ENCODE measurements around the gene ZNF346. TPM values are rescaled to one million over a fixed set of nuclear protein-coding genes. Genes with fewer than 3 reads are reported as not detected.

ZNF346 gene
- total and polyA plus RNA-seq, 2 donors from 2014 or later, result 9.5 to 19.2 TPM

- no peaks in the 10 kb centered on the region for H3K27me3 ChIP-seq (ENCODE audit: control insufficient read depth, insufficient read depth, low read length)
- FAIRE-seq (no peak), DNase-seq (no peak)
- no peak for TF ChIP-seq CTCF (IDR thresholded peaks at IDR 0.05; ENCODE audit: borderline replicate concordance, extremely low read depth, insufficient read depth)
- intact Hi-C loops (cut with DNase I), result no loop called here
- H3K36me3 ChIP-seq (ENCODE audit: control insufficient read depth in 2 of 3, insufficient read depth in 3 of 3, low read length in 3 of 3), result peaks cover 0 to 3% (median 0%) of the 10 kb centered on the region in 3 donors
- H3K4me1 ChIP-seq (ENCODE audit: control insufficient read depth in 2 of 3, insufficient read depth in 2 of 3, low read depth in 1 of 3, low read length in 3 of 3), result peaks cover 2 to 32% (median 9%) of the 10 kb centered on the region in 3 donors
- H3K9me3 ChIP-seq (ENCODE audit: control insufficient read depth in 2 of 3, insufficient read depth in 1 of 3, low read length in 3 of 3), result no peaks in the 10 kb centered on the region
- H3K27ac ChIP-seq (ENCODE audit: low read depth in 2 of 2, low read length in 2 of 2), result no peak overlapping the region
- H3K9ac ChIP-seq (ENCODE audit: low read length in 3 of 3), result no peak overlapping the region
- H3K4me3 ChIP-seq (ENCODE audit: low read length in 3 of 3), result no peak overlapping the region
These were observed 71.3 kb downstream of the ZNF346 start for GRCh38 chr5:177093803-177094202.

DNA sequence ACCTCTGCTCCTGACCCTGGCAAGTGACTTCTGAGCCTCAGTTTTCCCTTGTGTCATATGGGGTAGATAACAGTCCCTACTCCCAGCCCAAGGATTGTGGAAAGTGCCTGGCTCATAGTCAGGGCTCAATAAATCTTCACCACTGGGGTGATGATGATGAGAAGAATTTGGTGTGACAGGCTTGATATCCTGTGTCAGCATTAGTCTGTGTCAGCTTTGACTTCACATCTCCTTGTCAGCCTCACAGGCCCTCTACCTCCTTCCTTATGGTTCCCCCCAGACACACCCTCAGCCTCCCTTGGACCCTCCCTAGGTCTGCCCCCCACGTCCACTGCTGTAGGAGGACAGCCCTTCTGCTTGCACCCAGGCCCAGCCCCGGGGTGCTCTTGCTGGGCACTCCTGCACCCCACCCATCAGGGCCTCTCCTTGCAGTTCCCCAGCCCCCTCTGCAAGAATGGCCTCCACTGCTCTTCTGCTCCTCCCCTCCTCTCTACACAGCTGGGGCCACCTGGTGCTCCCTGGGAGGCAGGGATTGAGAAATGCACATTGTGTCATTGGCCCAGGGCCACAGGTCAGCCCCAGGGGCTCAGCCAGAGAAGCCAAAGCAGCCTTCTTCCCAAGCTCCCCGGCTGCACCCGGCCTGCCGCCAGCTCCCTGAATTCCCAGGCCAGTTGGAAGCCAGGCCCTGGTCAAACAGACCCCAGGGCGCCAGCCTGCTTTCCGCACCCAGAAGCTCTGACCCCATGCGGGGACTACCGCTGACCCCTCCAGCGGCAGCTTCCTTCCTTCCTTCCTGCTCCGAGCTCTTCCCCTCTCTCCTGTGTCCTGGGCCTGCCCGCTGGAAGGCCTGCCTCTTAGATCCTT is 72.0 kb downstream of the ZNF346 start:
- no peak for TF ChIP-seq CTCF (IDR thresholded peaks at IDR 0.05; ENCODE audit: borderline replicate concordance, extremely low read depth, insufficient read depth)
- Histone ChIP-seq H3K36me3 (ENCODE audit: control insufficient read depth in 2 of 3, insufficient read depth in 3 of 3, low read length in 3 of 3) (peaks cover 0 to 3% (median 0%) of the 10 kb centered on the region in 3 donors), H3K27ac (ENCODE audit: low read depth in 2 of 2, low read length in 2 of 2) (peak overlapping the region in 1 of 2 donors; percentile 41), H3K4me1 (ENCODE audit: control insufficient read depth in 2 of 3, insufficient read depth in 2 of 3, low read depth in 1 of 3, low read length in 3 of 3) (peaks cover 0 to 28% (median 4%) of the 10 kb centered on the region in 3 donors), H3K4me3 (ENCODE audit: low read length in 3 of 3) (no peak overlapping the region), H3K9me3 (ENCODE audit: control insufficient read depth in 2 of 3, insufficient read depth in 1 of 3, low read length in 3 of 3) (no peaks in the 10 kb centered on the region), H3K9ac (ENCODE audit: low read length in 3 of 3) (no peak overlapping the region), H3K27me3 (ENCODE audit: control insufficient read depth, insufficient read depth, low read length) (no peaks in the 10 kb centered on the region)
- DNase-seq (peak; percentile 69 to 93 (median 77)), FAIRE-seq (no peak)
- intact Hi-C loops (cut with DNase I), result no loop called here

DNA sequence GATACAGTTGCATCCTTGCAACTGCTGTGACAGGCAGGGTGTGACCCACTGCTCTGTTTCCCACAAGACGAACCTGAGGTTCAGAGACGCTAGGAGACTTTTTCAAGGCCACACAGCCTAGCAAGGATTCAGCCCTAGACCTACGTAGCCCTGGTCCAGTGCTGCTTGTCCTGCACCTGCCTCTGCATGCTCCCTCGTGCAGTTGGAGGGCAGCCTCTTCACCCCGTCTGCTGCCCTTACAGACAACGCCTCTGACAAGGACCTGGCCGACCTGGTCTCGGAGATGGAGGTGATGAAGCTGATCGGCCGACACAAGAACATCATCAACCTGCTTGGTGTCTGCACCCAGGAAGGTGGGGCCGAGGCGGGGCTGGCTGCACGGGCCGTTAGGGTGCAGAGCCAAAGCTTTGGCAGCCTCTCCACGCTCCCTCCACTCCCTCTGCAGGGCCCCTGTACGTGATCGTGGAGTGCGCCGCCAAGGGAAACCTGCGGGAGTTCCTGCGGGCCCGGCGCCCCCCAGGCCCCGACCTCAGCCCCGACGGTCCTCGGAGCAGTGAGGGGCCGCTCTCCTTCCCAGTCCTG is 72.7 kb downstream of the ZNF346 start:
- Histone ChIP-seq H3K36me3 (ENCODE audit: control insufficient read depth in 2 of 3, insufficient read depth in 3 of 3, low read length in 3 of 3) (peaks cover 0 to 3% (median 0%) of the 10 kb centered on the region in 3 donors), H3K9ac (ENCODE audit: low read length in 3 of 3) (no peak overlapping the region), H3K9me3 (ENCODE audit: control insufficient read depth in 2 of 3, insufficient read depth in 1 of 3, low read length in 3 of 3) (no peaks in the 10 kb centered on the region), H3K4me1 (ENCODE audit: control insufficient read depth in 2 of 3, insufficient read depth in 2 of 3, low read depth in 1 of 3, low read length in 3 of 3) (peaks cover 0 to 21% (median 4%) of the 10 kb centered on the region in 3 donors), H3K27me3 (ENCODE audit: control insufficient read depth, insufficient read depth, low read length) (no peaks in the 10 kb centered on the region), H3K27ac (ENCODE audit: low read depth in 2 of 2, low read length in 2 of 2) (peak overlapping the region in 1 of 2 donors; percentile 41), H3K4me3 (ENCODE audit: low read length in 3 of 3) (no peak overlapping the region)
- no peak for FAIRE-seq
- intact Hi-C loops (cut with DNase I), result no loop called here
- DNase-seq, result peak in 1 of 5 donors; percentile 64
- TF ChIP-seq CTCF (IDR thresholded peaks at IDR 0.05; ENCODE audit: borderline replicate concordance, extremely low read depth, insufficient read depth), result no peak

Data from kidney (tissue), 14 donors.